Right cardiac atrium (tissue), 5 donors: Measurements from ENCODE around the gene HOMER2. TPM values are rescaled to one million over a fixed set of nuclear protein-coding genes. Genes with fewer than 3 reads are reported as not detected.

ENCODE experiments used
- ATAC-seq, 2 donors: fragments of 200-7000 bp; cut with Tn5 transposase; one replicate each; pipeline versions ENCODE4 v1.8.0 to v1.9.1; 2020; ENCODE audit warnings: moderate library complexity in 2 of 2, mild to moderate bottlenecking in 1 of 2
- DNase-seq, 3 donors: peaks; one replicate each; pipeline ENCODE4 v3.0.0-alpha.2; 2020
- H3K27ac ChIP-seq: one replicate; pipeline ENCODE4 v1.5.1; 2013; ENCODE audit warnings: mild to moderate bottlenecking, low read length, control low read depth, moderate library complexity
- H3K27me3 ChIP-seq: one replicate; pipeline ENCODE4 v1.6.1; 2013; ENCODE audit not compliant: control insufficient read depth, insufficient read depth
- H3K4me1 ChIP-seq: one replicate; pipeline ENCODE4 v1.6.1; 2013; ENCODE audit warnings: low read length; ENCODE audit not compliant: control insufficient read depth, insufficient read depth
- H3K4me3 ChIP-seq: one replicate; pipeline ENCODE4 v1.5.1; 2013; ENCODE audit warnings: low read length, control low read depth
- H3K9me3 ChIP-seq: one replicate; pipeline ENCODE4 v1.6.1; 2013; ENCODE audit warnings: low read length; ENCODE audit not compliant: control insufficient read depth
- WGBS: extraction: QIAGEN DNeasy Blood & Tissue Kit; methylation state at CpG from one replicate; pipeline ENCODE4 v1.1.7; 2013; 5-methylcytosine and 5-hydroxymethylcytosine counted together
- intact Hi-C, 4 donors: fragments of 100-400 bp; cut with DNase I; formaldehyde crosslinking; loops; one replicate each; pipeline versions ENCODE4 v1.11.0 to v1.14.0; 2022 to 2023
- polyA plus RNA-seq: library from polyadenylated mRNA; stranded (reverse); fragments of 200-250 nt; gene quantifications from one replicate; pipeline ENCODE4 v1.2.3, GENCODE V29; 2013
- total RNA-seq, 4 donors: library from RNA; stranded (reverse); fragmentation: NEBNext Ultra II Directional; extraction: Animal tissue kit (Norgen Biotek cat#: 25700); gene quantifications; one replicate each; pipeline ENCODE4 v1.2.1, GENCODE V29; 2021
- donor health status: healthy with polysubstance abuse.
- donor health status: DM: no; HTN: yes; CAD: no.
- donor health status: DM: no; HTN: no; CAD: no.
- donor health status: DM: no; HTN: yes; CAD: no; lungs with severe emphysema.
- donor health status: DM: yes; HTN: yes; CAD: no.

Gene HOMER2
- total and polyA plus RNA-seq, 5 donors, result 12.1 to 24.4 (median 15.8) TPM

DNA sequence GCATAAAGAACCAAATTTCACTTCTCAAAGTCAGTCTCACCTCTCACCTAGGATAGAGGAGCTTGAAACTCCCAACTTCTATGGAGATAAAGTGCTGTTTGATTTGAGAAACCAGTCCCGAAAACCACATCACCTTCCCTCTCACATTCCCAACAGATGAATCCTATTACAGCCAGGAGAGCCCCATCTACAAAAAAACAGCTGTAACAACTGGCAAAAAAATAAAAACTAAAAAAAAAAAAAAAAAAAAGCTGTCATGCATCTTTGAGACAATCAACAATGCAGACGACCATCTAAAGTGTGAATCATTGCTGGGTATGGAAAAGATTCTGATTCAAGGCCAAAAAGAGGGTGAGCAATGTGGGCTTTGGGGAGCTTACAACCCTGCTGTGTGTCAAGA, 23.8 kb downstream of the HOMER2 start:
- H3K27ac ChIP-seq, result no peak overlapping the region
- DNase-seq (no peak), ATAC-seq (no peak)
- no peaks in the 10 kb centered on the region for H3K27me3 ChIP-seq
- H3K9me3 ChIP-seq, result no peaks in the 10 kb centered on the region
- 62% methylated on average over 2 of the region's 2 CpGs for WGBS
- H3K4me3 ChIP-seq, result no peak overlapping the region
- intact Hi-C loops, result no loop called here
- no peaks in the 10 kb centered on the region for H3K4me1 ChIP-seq

DNA sequence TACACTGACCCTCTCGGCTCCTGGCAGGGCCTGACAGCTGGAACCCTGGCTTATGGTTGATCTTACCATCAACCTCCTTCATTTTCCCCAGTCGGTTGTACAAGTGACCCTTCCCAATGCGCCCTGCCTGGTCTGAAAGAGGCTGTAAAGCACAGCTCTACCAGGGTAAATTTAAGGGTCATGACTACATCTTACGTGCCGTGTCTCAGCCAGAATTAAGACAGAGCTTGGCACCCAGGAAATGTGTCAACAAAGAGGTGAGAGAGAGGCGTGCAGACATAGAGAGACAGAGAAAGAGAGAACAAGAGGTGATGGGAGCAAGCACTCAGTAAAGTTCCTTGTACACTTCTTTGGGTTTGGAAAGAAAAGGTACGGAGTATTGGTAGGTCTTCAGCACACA, 28.8 kb downstream of the HOMER2 start:
- no peaks in the 10 kb centered on the region for H3K27me3 ChIP-seq
- 91% methylated on average over 7 of the region's 7 CpGs for WGBS
- H3K27ac ChIP-seq, result no peak overlapping the region
- ATAC-seq, result no peak
- intact Hi-C loops, result no loop called here
- DNase-seq, result no peak
- no peaks in the 10 kb centered on the region for H3K4me1 ChIP-seq
- no peak overlapping the region for H3K4me3 ChIP-seq
- H3K9me3 ChIP-seq, result no peaks in the 10 kb centered on the region

GRCh38 chr15:82922737-82923136, 29.8 kb downstream of the HOMER2 start:
- DNase-seq (no peak), ATAC-seq (no peak)
- intact Hi-C loops, result no loop called here
- 86% methylated on average over 4 of the region's 4 CpGs for WGBS
- H3K4me1 ChIP-seq, result no peaks in the 10 kb centered on the region
- H3K9me3 ChIP-seq, result no peaks in the 10 kb centered on the region
- H3K27ac ChIP-seq, result no peak overlapping the region
- H3K4me3 ChIP-seq, result no peak overlapping the region
- H3K27me3 ChIP-seq, result no peaks in the 10 kb centered on the region

GRCh38 chr15:82921939-82922338, 30.6 kb downstream of the HOMER2 start:
- DNase-seq (no peak), ATAC-seq (no peak)
- H3K27me3 ChIP-seq, result no peaks in the 10 kb centered on the region
- no peaks in the 10 kb centered on the region for H3K4me1 ChIP-seq
- no peak overlapping the region for H3K27ac ChIP-seq
- intact Hi-C loops, result no loop called here
- H3K9me3 ChIP-seq, result no peaks in the 10 kb centered on the region
- H3K4me3 ChIP-seq, result no peak overlapping the region

- Histone ChIP-seq H3K4me1 (no peaks in the 10 kb centered on the region), H3K27me3 (no peaks in the 10 kb centered on the region), H3K9me3 (no peaks in the 10 kb centered on the region), H3K4me3 (no peak overlapping the region), H3K27ac (no peak overlapping the region)
- WGBS, result 62% methylated on average over 8 of the region's 8 CpGs
- DNase-seq (no peak), ATAC-seq (no peak)
- intact Hi-C loops, result no loop called here
Observed at GRCh38 chr15:82921242-82921641, 31.3 kb downstream of the HOMER2 start.

DNA sequence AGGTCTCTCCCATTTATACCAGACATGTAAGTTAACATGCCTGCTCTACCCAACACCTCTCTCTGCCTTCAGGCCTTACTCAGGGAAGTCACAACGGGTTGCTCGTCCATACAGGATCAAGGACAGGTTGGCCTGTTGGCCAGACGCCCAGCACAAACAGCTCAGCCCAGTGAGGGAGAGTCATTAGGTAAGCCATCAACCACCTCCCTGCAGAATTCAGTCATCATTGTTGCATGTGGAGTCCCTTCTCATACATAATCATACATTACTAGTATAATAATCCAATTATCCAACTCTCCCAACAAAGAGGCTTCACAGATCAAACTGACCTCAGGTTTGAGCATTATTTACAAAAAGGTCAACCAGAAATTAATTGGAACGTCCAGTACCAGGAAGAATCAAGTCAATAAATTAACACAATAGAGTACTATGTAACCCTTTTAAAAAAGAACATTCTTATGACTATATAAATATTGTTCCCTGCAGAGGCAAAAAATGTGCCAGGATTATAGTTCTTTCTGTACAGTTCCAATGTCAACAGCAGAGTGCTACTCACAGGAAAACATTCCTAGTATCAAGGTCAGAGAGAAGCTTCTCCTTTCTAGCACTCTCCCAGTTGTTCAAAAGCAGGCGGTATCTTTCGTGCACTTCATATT, 33.2 kb downstream of the HOMER2 start:
- Histone ChIP-seq H3K4me3 (no peak overlapping the region), H3K9me3 (no peaks in the 10 kb centered on the region), H3K27me3 (no peaks in the 10 kb centered on the region), H3K27ac (no peak overlapping the region), H3K4me1 (no peaks in the 10 kb centered on the region)
- intact Hi-C loops, result no loop called here
- WGBS, result 59% methylated on average over 6 of the region's 6 CpGs
- DNase-seq (no peak), ATAC-seq (peak in 1 of 2 donors; percentile 27)

- no peaks in the 10 kb centered on the region for H3K4me1 ChIP-seq
- no peaks in the 10 kb centered on the region for H3K27me3 ChIP-seq
- no peak for ATAC-seq
- no peak overlapping the region for H3K27ac ChIP-seq
- 89% methylated on average over 6 of the region's 6 CpGs for WGBS
- intact Hi-C loops, result no loop called here
- H3K4me3 ChIP-seq, result no peak overlapping the region
- H3K9me3 ChIP-seq, result no peaks in the 10 kb centered on the region
- no peak for DNase-seq
Observed at GRCh38 chr15:82918607-82919230, 33.8 kb downstream of the HOMER2 start.

DNA sequence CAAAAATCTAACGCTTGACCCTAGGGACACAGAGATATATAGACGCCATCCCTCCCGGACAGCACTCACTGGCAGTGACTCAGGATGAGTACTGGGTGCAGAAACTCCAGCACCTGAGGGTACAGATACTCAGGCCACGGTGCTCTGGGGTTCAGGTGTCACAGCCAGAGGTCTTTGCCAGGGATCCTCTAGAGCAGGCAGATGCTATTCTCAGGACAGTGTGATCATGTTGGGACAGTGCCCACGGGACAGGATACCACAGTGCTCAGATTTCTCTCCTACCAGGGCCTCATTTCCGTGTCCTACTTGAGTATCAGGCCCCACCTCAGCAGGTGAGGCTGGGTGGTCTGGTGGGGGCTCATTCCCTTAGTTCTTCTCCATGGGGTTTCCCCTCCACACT, 34.4 kb downstream of the HOMER2 start:
- H3K27ac ChIP-seq, result no peak overlapping the region
- H3K27me3 ChIP-seq, result no peaks in the 10 kb centered on the region
- WGBS, result 68% methylated on average over 6 of the region's 6 CpGs
- no peaks in the 10 kb centered on the region for H3K4me1 ChIP-seq
- DNase-seq (no peak), ATAC-seq (peak in 1 of 2 donors; percentile 44)
- intact Hi-C loops, result no loop called here
- H3K4me3 ChIP-seq, result no peak overlapping the region
- H3K9me3 ChIP-seq, result no peaks in the 10 kb centered on the region

GRCh38 chr15:82917249-82917648, 35.3 kb downstream of the HOMER2 start:
- intact Hi-C loops, result no loop called here
- Histone ChIP-seq H3K27me3 (no peaks in the 10 kb centered on the region), H3K4me1 (no peaks in the 10 kb centered on the region), H3K27ac (no peak overlapping the region), H3K9me3 (no peaks in the 10 kb centered on the region), H3K4me3 (no peak overlapping the region)
- DNase-seq, result no peak
- no peak for ATAC-seq
- 74% methylated on average over 7 of the region's 7 CpGs for WGBS

- intact Hi-C loops, result no loop called here
- no peak for DNase-seq
- no peak overlapping the region for H3K27ac ChIP-seq
- WGBS, result 80% methylated on average over 13 of the region's 13 CpGs
- no peak overlapping the region for H3K4me3 ChIP-seq
- ATAC-seq, result peak in 1 of 2 donors; percentile 36
- H3K27me3 ChIP-seq, result no peaks in the 10 kb centered on the region
- H3K9me3 ChIP-seq, result no peaks in the 10 kb centered on the region
- no peaks in the 10 kb centered on the region for H3K4me1 ChIP-seq
Observed at GRCh38 chr15:82916161-82916952, 36.2 kb downstream of the HOMER2 start.

- no peaks in the 10 kb centered on the region for H3K27me3 ChIP-seq
- 71% methylated on average over 2 of the region's 2 CpGs for WGBS
- ATAC-seq (no peak), DNase-seq (no peak)
- H3K4me3 ChIP-seq, result no peak overlapping the region
- H3K9me3 ChIP-seq, result no peaks in the 10 kb centered on the region
- H3K4me1 ChIP-seq, result no peaks in the 10 kb centered on the region
- intact Hi-C loops, result no loop called here
- H3K27ac ChIP-seq, result no peak overlapping the region
Observed at GRCh38 chr15:82914396-82914795, 38.1 kb downstream of the HOMER2 start.
